Renal cortical epithelial cell (primary cell): Measurements from ENCODE around the gene CERS6. TPM values are rescaled to one million over a fixed set of nuclear protein-coding genes. Genes with fewer than 3 reads are reported as not detected.
"Not testable (repeated sequence)": the region's sequence is repeated elsewhere in the genome, so short reads cannot be mapped to it uniquely, and the experiment has no call there.

Experiments used
- DNase-seq: peaks from one replicate; pipeline ENCODE4 v3.0.0-alpha.2; 2011; ENCODE audit warnings: low read depth
- total RNA-seq: library from RNA; depleted of rRNA; stranded (reverse); fragments of >200 nt; gene quantifications from 2 replicates; pipeline ENCODE4 v1.2.3, GENCODE V29; 2014

CERS6 gene
- total RNA-seq, 1 donor from 2014 or later: 19.7 TPM

DNA sequence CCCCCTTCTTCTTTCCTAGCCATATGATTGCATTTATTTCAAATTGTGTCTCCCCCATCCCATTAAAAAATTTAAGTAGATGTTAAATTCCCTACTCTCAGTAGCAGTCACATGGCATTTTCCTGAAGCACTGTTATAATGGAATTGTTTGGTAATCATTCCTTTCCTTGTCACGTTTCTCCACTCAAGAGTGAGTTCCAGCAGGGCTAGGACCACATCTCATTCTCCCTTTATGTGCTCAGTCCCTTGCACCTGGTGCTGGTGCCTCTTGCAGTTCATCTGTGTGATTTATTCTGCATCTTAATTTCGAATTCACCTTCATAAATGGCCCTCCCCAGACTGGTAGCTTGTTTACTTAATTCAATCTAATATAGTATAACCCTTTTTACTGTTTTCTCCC, 276.0 kb downstream of the CERS6 start:
- DNase-seq: no peak

DNA sequence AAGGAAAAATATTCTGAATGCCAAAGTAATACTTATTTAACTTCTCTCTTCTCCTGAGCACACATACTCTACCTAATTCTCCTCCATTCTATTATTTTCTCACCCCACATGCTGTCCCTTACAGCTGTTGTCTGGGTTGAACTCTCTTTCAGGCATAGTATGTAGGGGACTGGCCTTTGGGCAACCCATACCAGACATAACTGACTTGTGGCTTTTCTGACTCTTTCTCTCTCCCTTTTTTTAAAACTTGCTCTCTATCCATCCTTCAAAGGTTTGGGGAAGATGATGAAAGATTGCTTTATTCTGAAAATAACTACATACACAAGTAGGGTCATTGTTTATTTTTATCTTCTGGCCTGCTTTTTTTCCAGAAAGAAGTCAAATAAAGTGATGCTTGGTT, 276.4 kb downstream of the CERS6 start:
- DNase-seq: no peak

DNA sequence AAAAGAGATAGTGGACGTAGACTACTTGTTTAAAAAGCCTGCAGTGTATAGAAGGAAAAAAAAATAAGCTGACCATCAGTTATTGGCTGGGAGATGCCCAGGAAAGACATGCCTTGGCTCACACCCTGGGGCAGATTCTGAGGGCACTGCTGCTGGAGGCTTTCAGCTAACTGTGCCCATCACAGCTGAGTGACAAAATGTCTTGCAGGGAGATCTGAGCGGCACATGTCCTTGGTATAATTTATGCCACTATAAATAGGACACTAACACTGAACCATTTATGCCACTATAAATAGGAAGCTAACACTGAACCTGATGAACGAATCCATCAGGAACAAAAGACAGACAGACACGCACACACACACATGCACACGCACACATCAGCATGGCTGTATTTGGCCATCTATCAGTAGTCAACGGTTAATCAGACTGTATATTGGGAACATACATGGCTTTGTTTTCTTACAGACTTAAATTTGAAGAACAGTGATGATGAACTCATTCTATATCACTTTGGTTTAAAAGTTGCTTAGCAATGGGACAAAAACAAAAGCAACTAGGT, 278.2 kb downstream of the CERS6 start:
- no peak for DNase-seq

DNA sequence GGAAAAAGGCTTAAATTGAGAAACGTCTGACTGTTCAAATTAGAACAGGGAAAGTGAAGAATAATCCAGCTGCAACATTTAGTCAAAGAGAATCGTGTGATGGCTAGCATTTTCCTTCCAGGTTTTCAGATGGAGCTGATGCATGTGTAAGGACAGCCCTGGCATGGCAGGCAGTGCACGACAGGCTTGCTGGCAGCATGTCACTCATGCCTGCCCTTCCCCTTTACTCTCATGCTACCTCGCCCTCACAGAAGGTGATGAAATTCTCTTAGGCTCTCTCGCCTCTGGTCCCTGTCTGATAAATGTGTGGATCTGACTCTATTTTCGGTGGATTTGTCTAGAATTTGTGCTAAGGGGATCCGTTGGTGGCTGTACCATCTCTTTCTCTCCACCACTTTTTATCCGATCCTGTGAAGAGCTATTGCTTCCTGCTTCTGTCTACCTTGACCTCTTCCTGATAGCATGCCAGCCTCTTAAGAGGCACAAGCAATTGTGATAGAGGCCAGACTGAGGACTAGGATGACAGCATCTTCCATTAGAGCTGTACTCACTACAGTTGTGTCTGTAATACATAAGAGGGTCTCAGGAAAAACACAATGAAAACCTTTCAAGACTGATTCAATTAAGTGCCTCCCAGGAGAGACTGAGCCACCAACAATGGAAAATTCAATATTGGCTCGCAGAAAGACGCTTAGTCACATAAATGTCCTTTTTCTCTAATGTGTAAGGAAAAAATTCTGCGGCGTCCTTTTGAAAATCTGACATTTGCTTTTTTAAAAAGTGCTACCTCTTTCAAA, 280.8 kb downstream of the CERS6 start:
- DNase-seq: no peak

DNA sequence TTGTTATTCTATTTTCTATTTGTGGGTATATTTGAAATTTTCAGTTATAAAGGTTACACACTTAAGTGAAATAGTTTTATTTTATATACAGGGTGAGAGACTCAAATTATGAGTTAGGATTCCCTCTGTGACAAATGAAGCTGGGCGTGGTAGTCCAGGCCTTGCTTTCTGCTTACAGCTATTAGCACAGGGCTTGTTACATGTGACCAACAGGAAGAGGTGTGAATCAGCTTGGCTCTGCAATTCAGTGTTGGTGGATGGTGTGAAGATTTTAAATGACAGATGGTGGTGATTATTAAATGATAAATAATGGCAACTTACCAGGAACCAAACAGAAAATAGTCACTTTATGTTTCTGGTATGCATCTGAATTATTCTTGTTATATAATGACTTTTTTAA, 282.0 kb downstream of the CERS6 start:
- peak; percentile 48 for DNase-seq

DNA sequence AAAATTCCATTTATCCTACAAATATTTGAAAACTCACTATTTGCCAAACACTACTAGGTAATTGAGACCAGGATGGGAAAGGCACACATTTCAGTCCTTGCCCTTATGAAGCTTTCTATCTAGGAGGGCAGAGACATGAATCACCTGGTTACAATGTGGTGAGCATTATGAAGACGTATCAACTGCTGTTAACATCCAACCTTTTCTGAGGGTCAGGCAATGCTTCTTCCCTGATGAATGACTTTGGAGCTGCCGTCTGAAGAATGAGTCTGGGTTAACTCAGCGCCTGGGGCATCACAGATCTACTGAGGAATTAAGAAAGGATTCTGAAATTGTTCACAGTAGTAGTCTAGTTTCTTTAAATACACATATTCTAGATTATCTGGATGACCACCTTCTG, 284.3 kb downstream of the CERS6 start:
- peak; percentile 12 for DNase-seq

DNA sequence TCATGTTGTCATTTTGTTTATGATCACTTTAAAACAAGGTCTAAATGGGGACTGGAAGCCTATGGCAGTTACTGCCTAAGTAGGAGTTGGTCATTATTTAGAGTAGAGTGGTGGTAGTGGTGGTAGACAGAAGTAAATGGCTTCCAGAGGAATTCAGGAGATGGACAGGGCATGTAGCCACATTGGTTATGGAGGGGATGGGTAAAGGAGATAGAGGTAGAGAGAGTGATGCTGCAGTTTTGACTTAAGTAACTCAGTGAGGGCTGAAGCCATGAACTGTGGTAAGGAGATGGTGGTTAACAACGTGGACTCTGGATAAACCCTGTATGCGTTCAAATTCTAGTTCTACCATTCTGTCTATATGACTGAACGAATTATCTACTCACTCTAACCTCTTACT, 284.7 kb downstream of the CERS6 start:
- DNase-seq: no peak

DNA sequence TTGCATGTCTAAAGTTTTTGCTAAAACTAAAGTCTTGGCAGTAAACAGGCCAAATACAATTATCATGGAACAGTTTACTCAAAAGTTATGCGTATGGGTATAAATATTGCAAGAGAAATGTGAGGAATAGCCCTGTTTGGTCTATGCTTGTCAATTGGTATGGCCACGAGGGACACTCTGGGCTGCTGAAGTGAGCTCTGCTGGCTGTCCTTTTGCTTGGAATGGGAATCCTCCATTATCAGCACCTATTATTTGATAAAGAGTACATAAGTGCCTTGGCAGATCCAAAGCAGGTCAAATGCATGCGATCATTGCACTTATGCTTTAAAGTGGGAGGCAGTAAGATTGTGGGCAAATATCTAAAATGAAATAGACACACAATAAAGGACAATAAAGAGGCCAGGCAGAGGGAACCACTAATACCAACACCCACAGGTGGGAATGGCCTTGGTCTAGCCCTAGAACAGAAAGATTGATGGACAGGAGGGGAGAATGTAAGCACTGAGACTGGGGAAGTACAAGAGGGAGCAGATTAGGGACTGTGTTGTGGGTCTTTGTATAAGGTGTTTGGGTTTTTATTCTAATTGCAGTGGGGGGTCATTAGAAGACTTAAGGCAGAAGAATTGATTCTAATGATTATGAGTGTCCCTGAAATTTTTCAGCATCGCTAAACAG, 286.3 kb downstream of the CERS6 start:
- DNase-seq: no peak

DNA sequence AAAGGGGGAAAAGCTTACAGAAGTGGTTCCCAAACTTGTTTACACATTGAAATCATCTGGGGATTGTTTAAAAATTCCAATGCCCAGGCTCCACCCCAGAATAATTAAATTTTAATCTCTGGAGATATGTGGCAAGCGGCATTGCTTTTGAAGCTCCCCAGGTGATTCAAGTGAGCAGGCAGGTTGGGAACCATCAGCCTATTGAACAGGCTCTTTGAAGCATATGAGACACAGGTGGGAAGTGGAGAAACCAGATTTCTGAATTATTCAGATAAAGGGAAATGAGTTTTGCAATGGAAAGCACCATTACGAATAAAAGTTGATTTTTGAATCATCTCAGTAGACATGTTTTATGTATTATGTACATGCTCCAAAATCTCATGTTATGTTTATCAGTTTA, 288.8 kb downstream of the CERS6 start:
- DNase-seq: no peak

DNA sequence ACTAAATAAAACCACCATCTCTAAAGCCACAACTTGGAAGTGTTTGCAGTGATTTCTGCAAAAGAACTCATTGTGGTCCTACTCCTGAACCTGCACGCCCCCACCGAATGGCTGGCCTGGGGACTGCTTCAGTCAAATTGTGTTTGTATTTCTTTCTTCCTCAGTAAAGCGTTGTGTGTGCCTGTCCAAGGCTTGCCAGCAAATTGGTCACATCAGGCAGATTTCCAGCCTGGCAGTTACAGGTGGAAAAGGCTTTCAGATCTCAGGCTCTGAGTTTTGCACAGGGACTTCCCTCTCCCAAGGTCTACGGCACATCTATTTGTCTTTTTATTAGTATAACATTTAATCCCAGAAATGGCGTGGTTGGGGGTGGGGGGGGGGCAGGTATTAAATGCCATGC, 292.4 kb downstream of the CERS6 start:
- DNase-seq: no peak

DNA sequence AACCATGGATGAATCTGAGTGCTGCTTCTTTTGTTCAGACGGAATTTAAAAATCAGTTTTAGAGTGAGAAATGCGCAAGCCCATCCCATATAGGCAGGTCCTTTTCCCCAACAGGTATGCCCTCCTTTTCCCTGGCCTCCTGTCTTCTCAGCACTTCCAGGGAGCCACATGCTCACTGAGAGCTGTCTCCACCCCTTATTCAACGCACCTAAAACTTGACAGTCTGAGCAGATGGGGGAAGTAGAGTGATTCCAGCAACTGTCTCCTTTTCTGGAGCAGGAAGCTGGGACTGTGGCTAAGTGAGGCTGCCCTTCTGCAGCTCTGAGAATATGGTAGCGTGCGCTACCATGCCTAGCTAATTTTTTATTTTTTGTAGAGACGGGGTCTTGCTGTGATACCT, 293.2 kb downstream of the CERS6 start:
- no peak for DNase-seq

DNA sequence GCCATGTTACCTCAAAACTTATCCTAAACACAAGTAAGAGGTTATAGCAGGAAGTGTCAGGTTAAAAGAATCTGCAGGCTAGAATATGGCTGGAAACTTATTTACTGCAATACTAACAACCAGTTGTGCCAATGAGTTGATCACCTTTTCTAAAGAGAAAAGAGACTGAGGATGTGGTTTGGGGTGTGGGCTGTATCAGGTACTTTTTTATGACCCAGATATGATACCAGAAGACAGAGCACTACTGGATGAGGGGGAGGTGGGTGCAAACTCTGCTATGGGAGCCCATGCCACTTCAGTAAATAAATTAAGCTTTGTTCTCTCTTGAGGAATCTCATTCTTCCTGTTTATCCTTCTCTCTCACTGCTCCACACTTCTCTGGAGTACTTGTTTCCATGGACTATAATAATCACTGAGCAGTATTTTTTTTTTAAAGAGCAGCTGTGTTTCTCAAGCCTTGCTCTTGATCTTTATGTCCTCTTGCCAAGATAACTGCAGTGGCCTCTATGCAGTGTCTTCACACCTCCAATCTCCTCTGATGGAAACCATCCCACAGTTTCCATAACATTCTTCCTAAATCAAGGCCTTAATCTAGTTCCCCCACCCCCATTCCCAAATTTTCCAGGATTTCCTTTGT, 295.1 kb downstream of the CERS6 start:
- DNase-seq: no peak

DNA sequence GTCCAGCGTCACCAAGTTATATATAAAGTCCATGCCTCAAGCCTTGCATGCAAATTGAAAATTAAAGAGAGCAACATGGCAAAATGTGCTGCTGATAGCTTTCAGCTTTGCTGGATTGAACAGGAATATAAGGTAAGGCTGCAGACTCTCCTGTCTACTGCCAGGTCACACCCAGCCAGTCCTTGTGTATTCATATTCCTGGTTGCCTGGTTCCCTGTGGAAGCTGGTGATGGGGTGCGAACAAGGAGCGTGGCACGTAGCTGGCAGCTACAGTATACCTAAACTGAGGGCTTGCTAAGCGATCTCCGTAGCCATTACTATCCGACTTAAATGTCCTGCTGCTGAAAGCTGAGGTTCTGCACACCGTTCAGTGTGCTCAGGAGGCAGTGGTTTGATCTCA, 296.3 kb downstream of the CERS6 start:
- no peak for DNase-seq

DNA sequence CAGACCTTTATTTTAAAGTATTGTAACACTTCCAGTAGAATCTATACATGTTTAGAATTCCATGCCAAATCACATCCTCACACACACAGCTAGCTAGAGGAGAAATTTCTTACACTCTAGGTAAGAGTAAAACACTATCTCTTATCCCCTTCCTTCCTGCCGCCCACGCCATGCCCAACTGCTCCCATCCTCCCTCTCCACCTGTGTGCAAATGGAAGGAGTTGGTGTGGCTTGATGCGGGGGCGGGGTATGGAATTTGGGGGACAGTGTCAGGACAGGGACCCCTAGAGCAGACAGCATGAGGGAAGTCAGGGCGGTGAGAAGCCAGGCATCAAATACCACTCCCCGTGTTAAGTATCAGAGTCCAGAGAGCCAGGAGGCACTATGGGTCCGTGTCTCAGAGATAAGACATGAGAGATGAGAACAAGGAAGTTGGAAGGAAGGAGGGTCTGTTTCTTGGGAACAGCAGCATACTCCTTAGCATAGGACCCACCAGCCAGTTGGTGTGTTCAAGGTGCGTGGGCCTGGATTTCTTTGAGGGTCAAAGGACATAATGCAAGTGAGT, 297.8 kb downstream of the CERS6 start:
- no peak for DNase-seq

DNA sequence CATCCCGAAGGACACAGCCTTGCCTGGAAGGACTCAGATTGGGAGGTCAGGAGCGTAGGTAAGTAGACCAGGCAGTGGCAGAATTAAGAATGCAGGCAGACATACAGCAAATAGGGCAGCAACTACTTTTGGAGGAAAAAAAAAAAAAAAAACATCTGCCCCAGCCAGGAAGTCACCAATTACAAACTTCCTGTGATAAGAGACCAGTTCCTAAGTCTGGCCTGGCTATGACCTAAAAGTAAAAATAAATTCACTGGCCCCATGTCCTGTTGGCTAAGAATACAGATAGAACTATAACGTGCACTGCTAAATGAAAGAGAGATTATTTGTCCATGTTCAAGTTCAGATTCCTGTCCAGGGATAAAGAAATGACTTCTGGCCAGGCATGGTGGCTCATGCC, 301.2 kb downstream of the CERS6 start:
- no peak for DNase-seq

DNA sequence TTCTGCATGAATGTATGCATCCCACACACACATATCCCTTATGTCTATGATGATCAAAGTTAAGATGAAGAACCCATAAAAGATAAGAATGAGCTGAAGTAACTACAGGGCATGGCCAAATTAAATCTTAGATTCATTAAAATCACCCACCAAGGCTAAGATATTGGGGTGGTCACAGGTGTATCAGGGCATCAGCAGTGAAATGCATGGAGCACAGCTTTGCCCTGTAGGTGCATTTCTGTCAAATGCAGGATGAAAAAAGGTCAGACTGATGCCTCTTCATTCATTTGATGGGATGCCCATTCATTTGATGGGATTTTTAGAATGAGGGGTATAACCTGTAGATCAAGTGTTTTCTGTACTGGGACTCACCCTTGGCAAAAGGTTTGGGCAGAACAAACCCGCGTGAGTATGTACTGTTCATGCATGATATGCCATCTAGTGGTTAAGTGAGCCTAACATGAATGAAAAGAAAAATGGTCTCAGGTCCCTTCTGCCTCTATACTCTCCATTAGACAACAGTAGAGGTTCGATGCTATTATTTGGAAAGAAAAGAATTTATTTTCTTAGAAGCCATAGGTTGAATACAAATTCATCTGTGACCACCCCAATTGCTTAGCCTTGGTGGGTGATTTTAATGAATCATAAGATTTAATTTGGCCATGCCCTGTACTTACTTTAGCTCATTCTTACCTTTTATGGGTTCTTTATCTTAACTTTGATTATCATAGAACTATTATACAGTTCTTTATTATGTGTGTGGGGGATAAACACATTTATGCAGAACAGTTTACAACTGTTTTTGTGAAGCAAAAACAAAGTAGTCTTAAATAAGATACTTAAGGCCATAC, 303.1 kb downstream of the CERS6 start:
- peak; percentile 58 for DNase-seq

DNA sequence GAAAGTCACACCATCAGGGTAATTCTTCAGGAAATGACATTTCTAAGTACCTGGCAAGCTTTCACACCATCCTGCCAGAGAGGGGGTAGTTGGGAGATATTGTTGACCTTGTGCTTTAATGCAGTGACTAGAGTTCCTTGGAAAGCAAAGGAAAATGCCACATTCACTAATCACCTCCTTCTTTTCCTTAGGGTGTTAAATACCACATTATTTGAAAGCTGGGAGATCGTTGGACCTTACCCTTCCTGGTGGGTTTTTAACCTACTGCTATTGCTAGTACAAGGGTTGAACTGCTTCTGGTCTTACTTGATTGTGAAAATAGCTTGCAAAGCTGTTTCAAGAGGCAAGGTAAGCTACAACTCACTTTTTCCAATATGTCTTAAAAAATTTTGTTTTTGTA, 309.3 kb downstream of the CERS6 start:
- peak; percentile 66 for DNase-seq

DNA sequence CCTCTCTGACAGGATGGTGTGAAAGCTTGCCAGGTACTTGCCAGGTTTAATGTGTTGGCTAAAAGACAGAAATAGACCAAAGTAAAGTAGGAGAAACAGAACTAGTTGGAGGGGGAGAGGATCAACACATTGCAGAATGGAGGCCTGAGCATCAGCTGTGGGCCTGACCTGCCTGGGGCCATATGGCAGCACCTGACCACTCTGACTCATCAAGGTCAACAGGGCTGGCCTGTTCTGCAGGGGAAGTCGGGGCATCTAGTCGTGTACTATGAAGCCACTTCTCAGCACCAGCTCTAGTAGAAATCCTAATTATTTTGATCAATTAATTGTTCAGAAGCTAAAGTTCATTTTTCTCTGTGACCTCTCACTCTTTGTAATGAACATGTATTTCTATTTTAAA, 310.5 kb downstream of the CERS6 start:
- DNase-seq: peak; percentile 35

DNA sequence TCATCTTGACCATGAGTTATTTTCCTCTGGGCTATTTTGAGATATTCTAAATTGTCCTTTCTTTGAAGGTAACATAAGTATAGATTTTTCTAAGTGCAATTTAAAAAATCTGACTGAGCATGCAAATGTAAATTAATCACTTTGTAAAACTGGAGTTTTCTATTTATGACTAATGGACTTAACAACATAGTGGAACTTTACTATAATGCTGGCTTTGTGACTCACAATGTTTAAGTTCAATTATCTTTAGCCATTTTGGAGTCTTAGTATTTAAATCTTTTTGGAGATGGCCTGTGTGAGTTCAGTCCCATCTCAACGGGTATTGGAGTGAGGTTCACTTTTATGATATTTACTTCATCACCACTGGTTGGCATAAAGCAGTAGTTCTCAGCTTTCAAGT, 311.2 kb downstream of the CERS6 start:
- DNase-seq: no peak

DNA sequence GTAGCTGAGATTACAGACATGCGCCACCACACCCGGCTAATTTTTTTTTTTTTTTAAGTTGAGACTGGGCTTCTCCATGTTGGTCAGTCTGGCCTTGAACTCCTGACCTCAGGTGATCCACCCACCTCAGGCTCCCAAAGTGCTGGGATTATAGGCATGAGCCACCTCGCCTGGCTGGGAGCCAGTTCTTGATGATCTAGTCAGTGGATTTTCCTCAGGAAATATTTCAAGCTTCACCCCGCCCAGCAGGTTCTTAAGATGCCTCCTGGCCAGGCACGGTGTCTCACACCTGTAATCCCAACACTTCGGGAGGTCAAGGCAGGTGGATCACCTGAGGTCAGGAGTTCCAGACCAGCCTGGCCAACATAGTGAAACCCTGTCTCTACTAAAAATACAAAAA, 312.3 kb downstream of the CERS6 start:
- not testable (repeated sequence) for DNase-seq

DNA sequence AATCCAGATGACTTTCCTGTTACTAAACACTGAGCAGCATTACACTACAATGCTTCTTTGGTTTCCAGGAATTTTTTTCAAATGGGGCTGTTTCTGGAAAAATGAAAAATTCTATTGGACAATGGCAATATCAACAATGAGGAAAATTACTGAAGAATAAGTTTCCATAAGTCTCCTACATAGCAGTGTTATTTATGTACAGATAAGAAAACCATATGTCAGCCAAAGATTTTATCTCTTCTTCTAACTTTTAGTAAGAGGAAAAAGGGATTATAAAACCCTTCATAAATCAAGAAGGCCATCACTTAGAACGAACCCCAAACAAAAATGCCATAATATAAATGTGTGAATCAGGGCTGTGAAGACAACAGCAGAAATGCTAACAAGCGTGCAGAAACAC, 314.7 kb downstream of the CERS6 start:
- no peak for DNase-seq

DNA sequence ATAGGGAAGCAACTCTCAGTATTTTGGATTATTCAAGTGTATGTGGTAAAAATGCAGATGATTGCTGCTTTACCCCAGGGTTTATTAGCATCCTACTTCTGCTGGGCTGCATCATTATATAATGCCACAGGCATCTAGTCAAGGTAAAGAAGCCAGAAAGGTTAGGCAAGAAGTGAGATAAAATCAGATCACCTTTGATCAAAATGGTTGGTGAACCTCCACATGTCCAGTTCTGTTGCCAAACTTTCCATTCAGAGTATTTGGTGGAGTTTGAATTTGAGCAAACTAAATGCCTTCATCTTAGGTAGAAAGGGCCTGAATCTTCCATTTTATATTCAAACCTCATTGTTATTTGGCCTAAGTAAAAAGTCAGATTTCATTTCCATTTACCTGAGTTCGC, 316.6 kb downstream of the CERS6 start:
- no peak for DNase-seq
